Neuronal stem cell (in vitro differentiated cells): ENCODE data around the gene HSPB9.
A peak's percentile ranks its signal among the peaks of the same experiment; 100 is the strongest.

ENCODE experiments used
- DNase-seq: peaks from one replicate; pipeline ENCODE4 v3.0.0-alpha.2; 2013; ENCODE audit warnings: low spot score
- H2AFZ ChIP-seq: one replicate; pipeline ENCODE4 v1.6.1; 2013; ENCODE audit warnings: mild to moderate bottlenecking, low read length, inconsistent platforms
- H2AK5ac ChIP-seq: 2 replicates; pipeline ENCODE4 v1.6.1; 2013; ENCODE audit warnings: low read depth, mild to moderate bottlenecking, inconsistent platforms, low read length, moderate library complexity, mixed read lengths
- H2BK120ac ChIP-seq: 2 replicates; pipeline ENCODE4 v1.6.1; 2013; ENCODE audit warnings: low read depth, mild to moderate bottlenecking, inconsistent platforms, low read length, moderate library complexity, mixed read lengths
- H2BK12ac ChIP-seq: one replicate; pipeline ENCODE4 v1.6.1; 2013; ENCODE audit warnings: low read length, inconsistent platforms
- H2BK15ac ChIP-seq: 2 replicates; pipeline ENCODE4 v1.6.1; 2013; ENCODE audit warnings: mild to moderate bottlenecking, low read length, inconsistent platforms, mixed read lengths
- H2BK5ac ChIP-seq: one replicate; pipeline ENCODE4 v1.6.1; 2013; ENCODE audit warnings: inconsistent platforms, mild to moderate bottlenecking, low read length, moderate library complexity
- H3K14ac ChIP-seq: one replicate; pipeline ENCODE4 v1.6.1; 2013; ENCODE audit warnings: low read length, inconsistent platforms
- H3K18ac ChIP-seq: 2 replicates; pipeline ENCODE4 v1.6.1; 2013; ENCODE audit warnings: low read length, inconsistent platforms
- H3K23ac ChIP-seq: 2 replicates; pipeline ENCODE4 v1.6.1; 2013; ENCODE audit warnings: low read depth, mild to moderate bottlenecking, mixed read lengths, low read length, inconsistent platforms; ENCODE audit not compliant: poor library complexity
- H3K27ac ChIP-seq: replicated peaks from 3 replicates; pipeline ENCODE4 v1.5.1; 2013; ENCODE audit warnings: low read length, inconsistent platforms
- H3K27me3 ChIP-seq, 3 experiments: 2 replicates each; pipeline ENCODE4 v1.6.1; 2013; ENCODE audit warnings: low read length in 3 of 3, mild to moderate bottlenecking in 2 of 3, inconsistent platforms in 1 of 3, low read depth in 1 of 3, mixed read lengths in 1 of 3, moderate library complexity in 1 of 3; ENCODE audit not compliant: control insufficient read depth in 3 of 3, insufficient read depth in 3 of 3
- H3K36me3 ChIP-seq, 2 donors: replicated peaks in 1 of 2; 2 replicates each; pipeline ENCODE4 v1.6.1; 2013; ENCODE audit warnings: low read length in 2 of 2; ENCODE audit not compliant: control insufficient read depth in 2 of 2, insufficient read depth in 2 of 2
- H3K4ac ChIP-seq: 2 replicates; pipeline ENCODE4 v1.6.1; 2013; ENCODE audit warnings: inconsistent platforms, mild to moderate bottlenecking, low read length, moderate library complexity
- H3K4me1 ChIP-seq, 2 donors: 1 replicate in 1 of 2; 2 replicates in 1 of 2; pipeline ENCODE4 v1.6.1; 2013; ENCODE audit warnings: low read length in 2 of 2, low read depth in 1 of 2; ENCODE audit not compliant: control insufficient read depth in 2 of 2, insufficient read depth in 1 of 2
- H3K4me2 ChIP-seq: one replicate; pipeline ENCODE4 v1.6.1; 2013; ENCODE audit warnings: mild to moderate bottlenecking, low read length, inconsistent platforms; ENCODE audit not compliant: insufficient read depth, poor library complexity, severe bottlenecking
- H3K4me3 ChIP-seq, 2 donors: 2 replicates each; pipeline ENCODE4 v1.5.1; 2013; ENCODE audit warnings: low read length in 2 of 2, mild to moderate bottlenecking in 2 of 2, inconsistent platforms in 1 of 2, moderate library complexity in 1 of 2
- H3K79me1 ChIP-seq: one replicate; pipeline ENCODE4 v1.6.1; 2013; ENCODE audit warnings: low read depth, mild to moderate bottlenecking, inconsistent platforms, low read length, moderate library complexity
- H3K9ac ChIP-seq: one replicate; pipeline ENCODE4 v1.6.1; 2013; ENCODE audit warnings: mild to moderate bottlenecking, low read depth, low read length, inconsistent platforms; ENCODE audit not compliant: poor library complexity
- H3K9me3 ChIP-seq, 2 donors: replicated peaks in 1 of 2; 2 replicates each; pipeline versions ENCODE3 to v1.6.1; 2013; ENCODE audit warnings: low read length in 2 of 2, mild to moderate bottlenecking in 2 of 2, inconsistent platforms in 1 of 2, low read depth in 1 of 2, mixed read lengths in 1 of 2, moderate library complexity in 1 of 2; ENCODE audit not compliant: control insufficient read depth in 2 of 2, insufficient read depth in 1 of 2
- H4K8ac ChIP-seq: one replicate; pipeline ENCODE4 v1.6.1; 2013; ENCODE audit warnings: low read depth, mild to moderate bottlenecking, inconsistent platforms, low read length, moderate library complexity
- H4K91ac ChIP-seq: one replicate; pipeline ENCODE4 v1.6.1; 2013; ENCODE audit warnings: low read length, low read depth, mild to moderate bottlenecking, inconsistent platforms; ENCODE audit not compliant: poor library complexity
- WGBS, 2 donors: extraction: QIAGEN DNeasy Blood & Tissue Kit; methylation state at CpG; one replicate each; pipeline ENCODE4 v1.1.7; 2013; ENCODE audit warnings: missing lambda C conversion rate in 2 of 2, mixed read lengths in 1 of 2; ENCODE audit not compliant: insufficient read length in 2 of 2, insufficient replicate concordance in 1 of 2; ENCODE audit errors: extremely low coverage in 2 of 2; 5-methylcytosine and 5-hydroxymethylcytosine counted together

Gene HSPB9

GRCh38 chr17:42169351-42169750 is 46.7 kb downstream of the HSPB9 start:
- H3K79me1 ChIP-seq = peaks cover 6% of the 10 kb centered on the region
- H3K9me3 ChIP-seq = peaks cover 0 to 1% of the 10 kb centered on the region in 2 donors
- H2BK120ac ChIP-seq = no peak overlapping the region
- H3K4me2 ChIP-seq = no peak overlapping the region
- H3K9ac ChIP-seq = peak overlapping the region; percentile 30
- no CpG with 5 or more reads among the region's 29 CpGs for WGBS, 2 donors
- no peak overlapping the region for H3K27ac ChIP-seq
- H2BK15ac ChIP-seq = no peak overlapping the region
- no peak overlapping the region for H2BK12ac ChIP-seq
- H3K27me3 ChIP-seq = peaks cover 0 to 37% (median 0%) of the 10 kb centered on the region in 3 experiments
- DNase-seq = no peak
- H2AFZ ChIP-seq = no peak overlapping the region
- peak overlapping the region; percentile 79 for H2AK5ac ChIP-seq
- peak overlapping the region; percentile 38 for H3K14ac ChIP-seq
- H2BK5ac ChIP-seq = no peak overlapping the region
- H3K36me3 ChIP-seq = no peaks in the 10 kb centered on the region
- peak overlapping the region; percentile 23 for H3K4ac ChIP-seq
- H3K4me1 ChIP-seq = peaks cover 0 to 1% of the 10 kb centered on the region in 2 donors
- no peak overlapping the region for H4K91ac ChIP-seq
- H3K18ac ChIP-seq = peak overlapping the region; percentile 48
- H4K8ac ChIP-seq = no peak overlapping the region
- H3K23ac ChIP-seq = peak overlapping the region; percentile 55
- H3K4me3 ChIP-seq = no peak overlapping the region

GRCh38 chr17:42171831-42172230 is 49.2 kb downstream of the HSPB9 start:
- Histone ChIP-seq H3K27me3 (peaks cover 0 to 39% (median 1%) of the 10 kb centered on the region in 3 experiments), H3K23ac (peak overlapping the region; percentile 55), H3K4me1 (no peaks in the 10 kb centered on the region), H4K8ac (no peak overlapping the region), H3K9ac (no peak overlapping the region), H3K14ac (peak overlapping the region; percentile 89), H4K91ac (no peak overlapping the region), H2AK5ac (peak overlapping the region; percentile 94), H3K9me3 (peaks cover 0 to 1% of the 10 kb centered on the region in 2 donors), H2BK15ac (no peak overlapping the region), H3K4me3 (no peak overlapping the region), H2BK5ac (peak overlapping the region; percentile 39), H3K18ac (peak overlapping the region; percentile 64), H2AFZ (no peak overlapping the region), H3K36me3 (no peaks in the 10 kb centered on the region), H2BK12ac (peak overlapping the region; percentile 41), H3K4me2 (no peak overlapping the region), H3K27ac (no peak overlapping the region), H3K79me1 (peaks cover 3% of the 10 kb centered on the region), H3K4ac (no peak overlapping the region), H2BK120ac (no peak overlapping the region)
- DNase-seq = no peak
- WGBS, 2 donors = no CpG with 5 or more reads among the region's 11 CpGs
